ENCODE measurements around the gene CCDC107. TPM values are rescaled to one million over a fixed set of nuclear protein-coding genes. Genes with fewer than 3 reads are reported as not detected.

CCDC107 gene
- total and polyA plus RNA-seq, 2 of the 13 experiments (the other 11 are each of a cell fraction or from before 2014, with no cell fraction given): 7.1 to 15.2 TPM

- ChIA-PET CTCF (ENCODE audit: low intra/inter-chr PET ratio, low total read pairs) (no interaction called here), POLR2A (no interaction called here)
- 81% methylated on average over 6 of the region's 6 CpGs for WGBS (ENCODE audit: low lambda C conversion rate)
- H3K4me3 ChIP-seq (replicated peaks in 1 of 3; ENCODE audit: insufficient read depth in 1 of 3, low read depth in 2 of 3, low read length in 3 of 3): no peak overlapping the region
- no peaks in the 10 kb centered on the region for H3K9me3 ChIP-seq (ENCODE audit: low read length)
- no peaks in the 10 kb centered on the region for H4K20me1 ChIP-seq (ENCODE audit: insufficient read depth, low read length)
- no peak for FAIRE-seq
- intact Hi-C loops (cut with micrococcal nuclease; ENCODE audit: unreplicated experiment): no loop called here
- no peak for DNase-seq (ENCODE audit: low spot score)
- in situ Hi-C loops (cut with HindIII; ENCODE audit: extremely low pct_ligation_motif_present, low pct_unique_long_range_greater_than_20kb): no loop called here
- H3K9ac ChIP-seq (ENCODE audit: insufficient read depth, low read depth, low read length): no peak overlapping the region
- H3K4me1 ChIP-seq (ENCODE audit: insufficient read depth, low read length): peaks cover 22% of the 10 kb centered on the region
- no peak for ATAC-seq
- H3K79me2 ChIP-seq (ENCODE audit: insufficient read depth, low read length): no peaks in the 10 kb centered on the region
- no peak for TF ChIP-seq KAT7 (CRISPR knock-in tag; IDR thresholded peaks at IDR 0.05; ENCODE audit: borderline replicate concordance)
- TF ChIP-seq FOXK2 (IDR thresholded peaks at IDR 0.05): no peak
- TF ChIP-seq ZNF235 (CRISPR knock-in tag; IDR thresholded peaks at IDR 0.05; ENCODE audit: borderline replicate concordance): no peak
- no peak for TF ChIP-seq HNRNPLL (IDR thresholded peaks at IDR 0.05; ENCODE audit: low read depth, low read length, poor library complexity, severe bottlenecking)
- TF ChIP-seq ZFP41 (CRISPR knock-in tag; IDR thresholded peaks at IDR 0.05; ENCODE audit: borderline replicate concordance): no peak
- TF ChIP-seq ZNF639 (CRISPR knock-in tag; conservative IDR thresholded peaks at IDR 0.05): no peak
- TF ChIP-seq RXRB (CRISPR knock-in tag; IDR thresholded peaks at IDR 0.05; ENCODE audit: borderline replicate concordance): no peak
- no peak for TF ChIP-seq KLF15 (CRISPR knock-in tag; IDR thresholded peaks at IDR 0.05; ENCODE audit: borderline replicate concordance)
- no peak for TF ChIP-seq ARNT (IDR thresholded peaks at IDR 0.05)
- no peak for TF ChIP-seq RNF219 (CRISPR knock-in tag; IDR thresholded peaks at IDR 0.05)
- no peak for TF ChIP-seq BCL6 (CRISPR knock-in tag; IDR thresholded peaks at IDR 0.05)
- no peak for TF ChIP-seq CBX5 (CRISPR knock-in tag; IDR thresholded peaks at IDR 0.05; ENCODE audit: borderline replicate concordance)
- no peak for TF ChIP-seq CENPT (CRISPR knock-in tag; IDR thresholded peaks at IDR 0.05; ENCODE audit: low read depth)
- TF ChIP-seq PHB2 (IDR thresholded peaks at IDR 0.05; ENCODE audit: partially characterized antibody): no peak
- TF ChIP-seq ZNF431 (CRISPR knock-in tag; IDR thresholded peaks at IDR 0.05; ENCODE audit: borderline replicate concordance, low read depth): no peak
- no peak for TF ChIP-seq ZFP90 (CRISPR knock-in tag; IDR thresholded peaks at IDR 0.05; ENCODE audit: borderline replicate concordance)
- TF ChIP-seq RAD21 (CRISPR knock-in tag; IDR thresholded peaks at IDR 0.05): no peak
- TF ChIP-seq ZNF501 (CRISPR knock-in tag; IDR thresholded peaks at IDR 0.05): no peak
- TF ChIP-seq SPEN (CRISPR knock-in tag; IDR thresholded peaks at IDR 0.05; ENCODE audit: low read depth): no peak
- H3K27ac ChIP-seq (ENCODE audit: extremely low read length, insufficient read depth, low read length): no peak overlapping the region
- H3K4me2 ChIP-seq (ENCODE audit: low read depth, low read length): no peak overlapping the region
- no TSS peak for BruUV-seq (replicated peaks)
- H3K27me3 ChIP-seq (ENCODE audit: control insufficient read depth in 1 of 2, insufficient read depth in 2 of 2, low read length in 2 of 2): no peaks in the 10 kb centered on the region
- H3K36me3 ChIP-seq (replicated peaks in 1 of 2; ENCODE audit: control insufficient read depth in 1 of 2, insufficient read depth in 2 of 2, low read length in 2 of 2): no peaks in the 10 kb centered on the region
- H2AFZ ChIP-seq (ENCODE audit: low read length): no peak overlapping the region
Observed at GRCh38 chr9:35682051-35682450, 24.0 kb downstream of the CCDC107 start.
